ENCODE data around the gene PCDHGA11.
A peak's percentile ranks its signal among the peaks of the same experiment; 100 is the strongest.
"Not testable (repeated sequence)": the region's sequence is repeated elsewhere in the genome, so short reads cannot be mapped to it uniquely, and the experiment has no call there.

Gene PCDHGA11

GRCh38 chr5:141420855-141421488 lies at the start of gene PCDHGA11:
PCDHGA11 (plus strand) TSS chr5:141421051; CDS start chr5:141421228, 177 bp downstream.
- peak; percentile 53 for DNase-seq (ENCODE audit: low read depth)

DNA sequence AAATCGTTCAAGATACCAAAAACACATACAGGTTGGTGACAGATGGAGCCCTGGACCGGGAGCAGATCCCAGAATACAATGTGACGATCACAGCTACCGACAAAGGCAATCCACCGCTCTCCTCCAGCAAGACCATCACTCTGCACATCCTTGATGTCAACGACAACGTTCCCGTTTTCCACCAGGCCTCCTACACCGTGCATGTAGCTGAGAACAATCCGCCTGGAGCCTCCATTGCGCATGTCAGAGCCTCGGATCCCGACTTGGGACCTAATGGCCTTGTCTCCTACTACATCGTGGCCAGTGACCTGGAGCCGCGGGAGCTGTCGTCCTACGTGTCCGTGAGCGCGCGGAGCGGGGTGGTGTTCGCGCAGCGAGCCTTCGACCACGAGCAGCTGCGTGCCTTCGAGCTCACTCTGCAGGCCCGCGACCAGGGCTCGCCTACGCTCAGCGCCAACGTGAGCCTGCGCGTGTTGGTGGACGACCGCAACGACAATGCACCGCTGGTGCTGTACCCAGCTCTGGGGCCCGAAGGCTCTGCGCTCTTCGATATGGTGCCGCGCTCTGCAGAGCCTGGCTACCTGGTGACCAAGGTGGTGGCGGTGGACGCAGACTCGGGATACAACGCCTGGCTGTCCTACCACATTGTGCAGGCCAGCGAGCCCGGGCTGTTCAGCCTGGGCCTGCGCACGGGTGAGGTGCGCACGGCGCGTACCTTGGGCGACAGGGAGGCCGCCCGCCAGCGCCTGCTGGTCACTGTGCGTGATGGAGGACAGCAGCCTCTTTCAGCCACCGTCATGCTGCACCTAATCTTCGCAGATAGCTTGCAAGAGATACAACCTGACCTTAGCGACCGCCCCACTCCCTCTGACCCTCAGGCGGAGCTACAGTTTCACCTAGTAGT lies 49.0 kb upstream of the PCDHGA11 start:
- no peak for DNase-seq (ENCODE audit: low read depth)

GRCh38 chr5:141373673-141374317 lies 47.1 kb upstream of the PCDHGA11 start, which contains the start of gene PCDHGA6:
PCDHGA6 (plus strand) TSS chr5:141373891; CDS start chr5:141374084, 193 bp downstream.
- DNase-seq (ENCODE audit: low read depth) = no peak

- no peak for DNase-seq (ENCODE audit: low read depth)
Observed at GRCh38 chr5:141374627-141375026, 46.2 kb upstream of the PCDHGA11 start.

- DNase-seq (ENCODE audit: low read depth) = not testable (repeated sequence)
Observed at GRCh38 chr5:141375444-141376155, 45.3 kb upstream of the PCDHGA11 start.

GRCh38 chr5:141382469-141383294 lies 38.2 kb upstream of the PCDHGA11 start, which contains the start of gene PCDHGA7:
PCDHGA7 (plus strand) TSS chr5:141382742; CDS start chr5:141382900, 158 bp downstream.
- DNase-seq (ENCODE audit: low read depth) = peak; percentile 14

DNA sequence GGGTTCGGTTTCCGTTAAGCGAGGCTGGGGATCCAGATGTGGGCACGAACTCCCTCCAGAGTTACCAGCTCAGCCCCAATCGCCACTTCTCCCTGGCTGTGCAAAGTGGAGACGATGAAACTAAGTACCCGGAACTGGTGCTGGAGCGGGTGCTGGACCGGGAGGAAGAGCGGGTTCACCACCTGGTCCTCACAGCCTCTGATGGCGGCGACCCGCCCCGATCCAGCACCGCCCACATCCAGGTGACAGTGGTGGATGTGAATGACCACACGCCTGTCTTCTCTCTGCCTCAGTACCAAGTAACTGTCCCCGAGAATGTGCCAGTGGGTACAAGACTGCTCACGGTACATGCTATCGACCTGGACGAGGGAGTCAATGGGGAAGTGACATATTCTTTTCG lies 37.5 kb upstream of the PCDHGA11 start:
- no peak for DNase-seq (ENCODE audit: low read depth)

DNA sequence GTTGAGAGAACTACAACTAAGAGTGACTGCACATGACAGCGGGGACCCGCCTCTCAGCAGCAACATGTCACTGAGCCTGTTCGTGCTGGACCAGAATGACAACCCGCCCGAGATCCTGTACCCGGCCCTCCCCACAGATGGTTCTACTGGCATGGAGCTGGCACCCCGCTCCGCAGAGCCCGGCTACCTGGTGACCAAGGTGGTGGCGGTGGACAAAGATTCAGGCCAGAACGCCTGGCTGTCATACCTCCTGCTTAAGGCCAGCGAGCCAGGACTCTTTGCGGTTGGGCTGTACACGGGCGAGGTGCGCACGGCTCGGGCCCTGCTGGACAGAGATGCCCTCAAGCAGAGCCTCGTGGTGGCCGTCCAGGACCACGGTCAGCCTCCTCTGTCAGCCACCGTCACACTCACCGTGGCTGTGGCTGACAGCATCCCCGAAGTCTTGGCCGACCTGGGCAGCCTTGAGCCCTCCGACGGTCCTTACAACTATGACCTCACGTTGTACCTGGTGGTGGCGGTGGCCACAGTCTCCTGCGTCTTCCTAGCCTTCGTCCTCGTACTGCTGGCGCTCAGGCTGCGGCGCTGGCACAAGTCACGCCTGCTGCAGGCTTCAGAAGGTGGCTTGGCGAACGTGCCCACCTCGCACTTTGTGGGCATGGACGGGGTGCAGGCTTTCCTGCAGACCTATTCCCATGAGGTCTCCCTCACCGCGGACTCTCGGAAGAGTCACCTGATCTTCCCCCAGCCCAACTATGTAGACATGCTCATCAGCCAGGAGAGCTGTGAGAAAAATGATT lies 36.2 kb upstream of the PCDHGA11 start:
- DNase-seq (ENCODE audit: low read depth) = no peak

GRCh38 chr5:141387557-141388311 lies 33.1 kb upstream of the PCDHGA11 start, which contains the start of gene PCDHGB4:
PCDHGB4 (plus strand) TSS chr5:141387698; CDS start chr5:141387885, 187 bp downstream.
- DNase-seq (ENCODE audit: low read depth) = not testable (repeated sequence)

- no peak for DNase-seq (ENCODE audit: low read depth)
Observed at GRCh38 chr5:141388661-141389060, 32.2 kb upstream of the PCDHGA11 start.

DNA sequence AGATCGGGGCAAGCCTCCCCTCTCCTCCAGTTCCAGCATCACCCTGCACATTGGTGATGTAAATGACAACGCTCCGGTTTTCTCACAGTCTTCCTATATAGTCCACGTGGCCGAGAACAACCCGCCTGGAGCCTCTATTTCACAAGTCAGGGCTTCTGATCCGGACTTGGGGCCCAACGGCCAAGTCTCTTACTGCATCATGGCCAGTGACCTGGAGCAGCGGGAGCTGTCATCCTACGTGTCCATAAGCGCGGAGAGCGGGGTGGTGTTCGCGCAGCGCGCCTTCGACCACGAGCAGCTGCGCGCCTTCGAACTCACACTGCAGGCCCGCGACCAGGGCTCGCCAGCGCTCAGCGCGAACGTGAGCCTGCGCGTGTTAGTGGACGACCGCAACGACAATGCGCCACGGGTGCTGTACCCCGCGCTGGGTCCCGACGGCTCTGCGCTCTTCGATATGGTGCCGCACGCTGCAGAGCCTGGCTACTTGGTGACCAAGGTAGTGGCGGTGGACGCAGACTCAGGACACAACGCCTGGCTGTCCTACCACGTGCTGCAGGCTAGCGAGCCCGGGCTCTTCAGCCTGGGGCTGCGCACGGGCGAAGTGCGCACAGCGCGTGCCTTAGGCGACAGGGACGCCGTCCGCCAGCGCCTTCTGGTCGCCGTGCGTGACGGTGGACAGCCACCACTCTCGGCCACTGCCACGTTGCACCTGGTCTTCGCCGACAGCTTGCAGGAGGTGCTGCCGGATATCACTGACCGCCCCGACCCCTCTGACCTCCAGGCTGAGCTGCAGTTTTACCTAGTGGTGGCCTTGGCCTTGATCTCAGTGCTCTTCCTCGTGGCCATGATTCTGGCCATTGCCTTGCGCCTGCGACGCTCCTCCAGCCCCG lies 31.5 kb upstream of the PCDHGA11 start:
- no peak for DNase-seq (ENCODE audit: low read depth)

GRCh38 chr5:141392429-141393198 lies 28.2 kb upstream of the PCDHGA11 start, which contains the start of gene PCDHGA8:
PCDHGA8 (plus strand) TSS chr5:141392633; CDS start chr5:141392814, 181 bp downstream.
- no peak for DNase-seq (ENCODE audit: low read depth)

DNA sequence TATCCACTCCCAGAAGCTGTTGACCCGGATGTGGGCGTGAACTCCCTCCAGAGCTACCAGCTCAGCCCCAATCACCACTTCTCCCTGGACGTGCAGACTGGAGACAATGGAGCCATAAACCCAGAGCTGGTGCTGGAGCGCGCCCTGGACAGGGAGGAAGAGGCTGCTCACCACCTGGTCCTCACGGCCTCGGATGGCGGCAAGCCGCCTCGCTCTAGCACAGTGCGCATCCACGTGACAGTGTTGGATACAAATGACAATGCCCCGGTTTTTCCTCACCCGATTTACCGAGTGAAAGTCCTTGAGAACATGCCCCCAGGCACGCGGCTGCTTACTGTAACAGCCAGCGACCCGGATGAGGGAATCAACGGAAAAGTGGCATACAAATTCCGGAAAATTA lies 27.6 kb upstream of the PCDHGA11 start:
- DNase-seq (ENCODE audit: low read depth) = no peak

- DNase-seq (ENCODE audit: low read depth) = not testable (repeated sequence)
Observed at GRCh38 chr5:141394401-141395187, 26.3 kb upstream of the PCDHGA11 start.

DNA sequence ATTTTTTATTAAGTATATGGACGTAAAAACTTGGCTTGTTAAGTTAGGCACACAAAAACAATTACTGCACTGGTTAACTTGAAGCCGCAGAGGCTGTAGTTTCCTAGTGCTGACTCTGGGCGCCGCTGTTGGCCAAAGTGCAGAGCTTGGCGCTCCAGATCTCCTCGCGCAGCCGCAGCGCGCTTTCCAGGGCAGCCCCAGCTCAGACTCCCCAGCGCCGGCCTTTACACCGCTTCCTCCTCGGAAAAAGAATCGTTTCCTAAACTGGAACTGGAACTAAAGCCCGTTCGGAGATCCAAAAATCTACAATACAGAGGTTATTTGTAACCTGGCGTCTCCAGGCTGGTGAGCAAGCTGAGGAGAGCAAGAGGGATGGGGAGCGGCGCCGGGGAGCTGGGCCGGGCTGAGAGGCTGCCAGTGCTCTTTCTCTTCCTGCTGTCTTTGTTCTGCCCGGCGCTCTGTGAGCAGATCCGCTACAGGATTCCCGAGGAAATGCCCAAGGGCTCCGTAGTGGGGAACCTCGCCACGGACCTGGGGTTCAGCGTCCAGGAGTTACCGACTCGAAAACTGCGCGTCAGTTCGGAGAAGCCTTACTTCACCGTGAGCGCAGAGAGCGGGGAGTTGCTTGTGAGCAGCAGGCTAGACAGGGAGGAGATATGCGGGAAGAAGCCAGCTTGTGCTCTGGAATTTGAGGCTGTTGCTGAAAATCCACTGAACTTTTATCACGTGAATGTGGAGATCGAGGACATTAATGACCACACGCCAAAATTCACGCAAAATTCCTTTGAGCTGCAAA lies 22.9 kb upstream of the PCDHGA11 start, which contains the start of gene PCDHGB5:
PCDHGB5 (plus strand) TSS at position 192 of the 796 bp plus-strand sequence; CDS start at position 373, 181 bp downstream.
- not testable (repeated sequence) for DNase-seq (ENCODE audit: low read depth)
